Measurements from ENCODE around the gene GJB1. TPM values are rescaled to one million over a fixed set of nuclear protein-coding genes. Genes with fewer than 3 reads are reported as not detected.

Gene GJB1
- total RNA-seq, 1 donor from 2014 or later, result not detected

- H3K9me3 Mint-ChIP-seq (ENCODE audit: unreplicated experiment), result no peaks in the 10 kb centered on the region
- Histone ChIP-seq H2AFZ (ENCODE audit: low read depth, low read length) (peak overlapping the region; percentile 69), H3K27me3 (ENCODE audit: insufficient read depth, low read length) (no peaks in the 10 kb centered on the region), H3K9ac (ENCODE audit: low read length) (peak overlapping the region; percentile 85), H3K36me3 (ENCODE audit: insufficient read depth, low read length) (no peaks in the 10 kb centered on the region), H3K4me2 (ENCODE audit: low read length) (peak overlapping the region; percentile 91), H3K4me3 (ENCODE audit: insufficient read depth, low read depth, low read length) (peak overlapping the region; percentile 66), H3K27ac (ENCODE audit: low read depth, low read length) (peak overlapping the region; percentile 60), H4K20me1 (ENCODE audit: insufficient read depth, low read length) (no peaks in the 10 kb centered on the region), H3K4me1 (ENCODE audit: insufficient read depth, low read length) (peaks cover 16% of the 10 kb centered on the region), H3K79me2 (ENCODE audit: insufficient read depth, low read length) (no peaks in the 10 kb centered on the region), H3K9me3 (ENCODE audit: insufficient read depth, low read depth, low read length) (no peaks in the 10 kb centered on the region)
- FAIRE-seq, result no peak
- no peaks in the 10 kb centered on the region for H3K27me3 Mint-ChIP-seq (ENCODE audit: low read depth, unreplicated experiment)
- peaks cover 18% of the 10 kb centered on the region for H3K4me1 Mint-ChIP-seq (ENCODE audit: low read depth, unreplicated experiment)
- TF ChIP-seq, protein P1, sequence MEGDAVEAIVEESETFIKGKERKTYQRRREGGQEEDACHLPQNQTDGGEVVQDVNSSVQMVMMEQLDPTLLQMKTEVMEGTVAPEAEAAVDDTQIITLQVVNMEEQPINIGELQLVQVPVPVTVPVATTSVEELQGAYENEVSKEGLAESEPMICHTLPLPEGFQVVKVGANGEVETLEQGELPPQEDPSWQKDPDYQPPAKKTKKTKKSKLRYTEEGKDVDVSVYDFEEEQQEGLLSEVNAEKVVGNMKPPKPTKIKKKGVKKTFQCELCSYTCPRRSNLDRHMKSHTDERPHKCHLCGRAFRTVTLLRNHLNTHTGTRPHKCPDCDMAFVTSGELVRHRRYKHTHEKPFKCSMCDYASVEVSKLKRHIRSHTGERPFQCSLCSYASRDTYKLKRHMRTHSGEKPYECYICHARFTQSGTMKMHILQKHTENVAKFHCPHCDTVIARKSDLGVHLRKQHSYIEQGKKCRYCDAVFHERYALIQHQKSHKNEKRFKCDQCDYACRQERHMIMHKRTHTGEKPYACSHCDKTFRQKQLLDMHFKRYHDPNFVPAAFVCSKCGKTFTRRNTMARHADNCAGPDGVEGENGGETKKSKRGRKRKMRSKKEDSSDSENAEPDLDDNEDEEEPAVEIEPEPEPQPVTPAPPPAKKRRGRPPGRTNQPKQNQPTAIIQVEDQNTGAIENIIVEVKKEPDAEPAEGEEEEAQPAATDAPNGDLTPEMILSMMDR (IDR thresholded peaks at IDR 0.05; ENCODE audit: insufficient read depth, low read depth, low read length), result no peak
- no peak for TF ChIP-seq EZH2 (IDR thresholded peaks at IDR 0.05; ENCODE audit: insufficient read depth, low read length)
- peak overlapping the region; percentile 94 for H3K27ac Mint-ChIP-seq (ENCODE audit: unreplicated experiment)
- no peak for DNase-seq (ENCODE audit: low read depth)
- H3K4me3 Mint-ChIP-seq (ENCODE audit: unreplicated experiment), result peak overlapping the region; percentile 88
- no peaks in the 10 kb centered on the region for H3K36me3 Mint-ChIP-seq (ENCODE audit: low read depth, unreplicated experiment)
Measured at GRCh38 chrX:71181558-71181909, 41.5 kb upstream of the GJB1 start.

DNA sequence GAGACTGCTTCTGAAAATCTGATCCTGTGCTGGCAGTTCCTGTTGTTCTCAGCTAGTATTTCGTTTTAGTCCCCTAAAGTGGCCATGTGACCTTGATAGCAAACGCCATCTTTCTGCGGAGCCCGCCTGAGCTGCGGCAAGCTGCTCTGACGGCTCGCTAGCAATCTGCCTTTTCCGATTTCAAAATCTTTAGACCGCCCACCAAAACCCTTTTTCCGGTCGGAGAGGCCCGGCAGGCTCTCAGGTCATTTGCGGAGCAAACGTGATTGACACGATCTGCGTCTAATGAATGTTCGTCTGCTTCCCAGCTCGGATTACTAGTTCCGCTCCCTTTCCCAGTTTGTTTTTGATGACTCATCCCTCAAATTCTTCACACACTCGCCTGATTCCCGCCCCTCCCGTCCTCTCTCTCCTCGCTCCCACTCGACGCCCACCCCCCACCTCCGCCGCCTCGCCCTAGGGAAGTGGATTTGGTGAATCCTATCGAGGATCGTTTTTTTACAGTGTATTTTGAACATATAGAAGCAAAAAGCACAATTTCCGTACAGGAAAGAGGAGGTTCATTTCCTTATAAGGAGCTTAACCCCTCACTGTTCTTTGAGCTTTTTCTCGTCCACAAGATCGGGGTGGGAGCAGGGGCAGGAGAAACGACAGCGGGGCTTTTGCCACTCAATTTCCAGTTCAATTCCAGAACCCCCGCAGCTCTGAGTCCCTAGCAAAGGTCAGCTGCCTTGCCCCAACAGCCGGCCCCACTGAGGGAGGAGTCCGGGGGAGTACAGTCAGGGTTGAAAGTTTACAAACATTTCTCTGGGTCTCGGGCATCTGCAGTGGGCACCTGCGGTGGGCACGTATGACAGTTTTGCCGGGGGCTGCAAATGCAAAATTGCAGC lies 40.9 kb upstream of the GJB1 start:
- Histone ChIP-seq H3K79me2 (ENCODE audit: insufficient read depth, low read length) (no peaks in the 10 kb centered on the region), H3K36me3 (ENCODE audit: insufficient read depth, low read length) (no peaks in the 10 kb centered on the region), H3K9ac (ENCODE audit: low read length) (peak overlapping the region; percentile 85), H3K9me3 (ENCODE audit: insufficient read depth, low read depth, low read length) (no peaks in the 10 kb centered on the region), H4K20me1 (ENCODE audit: insufficient read depth, low read length) (no peaks in the 10 kb centered on the region), H3K27ac (ENCODE audit: low read depth, low read length) (peak overlapping the region; percentile 70), H2AFZ (ENCODE audit: low read depth, low read length) (peak overlapping the region; percentile 73), H3K4me1 (ENCODE audit: insufficient read depth, low read length) (peaks cover 16% of the 10 kb centered on the region), H3K4me3 (ENCODE audit: insufficient read depth, low read depth, low read length) (peak overlapping the region; percentile 66), H3K4me2 (ENCODE audit: low read length) (peak overlapping the region; percentile 91), H3K27me3 (ENCODE audit: insufficient read depth, low read length) (no peaks in the 10 kb centered on the region)
- FAIRE-seq (peak; percentile 99), DNase-seq (ENCODE audit: low read depth) (peak; percentile 96)
- Mint-ChIP-seq H3K36me3 (ENCODE audit: low read depth, unreplicated experiment) (no peaks in the 10 kb centered on the region), H3K9me3 (ENCODE audit: unreplicated experiment) (no peaks in the 10 kb centered on the region), H3K4me3 (ENCODE audit: unreplicated experiment) (peak overlapping the region; percentile 88), H3K27ac (ENCODE audit: unreplicated experiment) (peak overlapping the region; percentile 94), H3K4me1 (ENCODE audit: low read depth, unreplicated experiment) (peaks cover 15% of the 10 kb centered on the region), H3K27me3 (ENCODE audit: low read depth, unreplicated experiment) (no peaks in the 10 kb centered on the region)
- TF ChIP-seq, protein P1 (IDR thresholded peaks at IDR 0.05; ENCODE audit: insufficient read depth, low read depth, low read length), result no peak

- Histone ChIP-seq H3K9me3 (ENCODE audit: insufficient read depth, low read depth, low read length) (no peaks in the 10 kb centered on the region), H3K79me2 (ENCODE audit: insufficient read depth, low read length) (no peaks in the 10 kb centered on the region), H3K36me3 (ENCODE audit: insufficient read depth, low read length) (no peaks in the 10 kb centered on the region), H4K20me1 (ENCODE audit: insufficient read depth, low read length) (no peaks in the 10 kb centered on the region), H3K4me2 (ENCODE audit: low read length) (peak overlapping the region; percentile 91), H3K4me1 (ENCODE audit: insufficient read depth, low read length) (peaks cover 16% of the 10 kb centered on the region), H3K9ac (ENCODE audit: low read length) (peak overlapping the region; percentile 78), H3K4me3 (ENCODE audit: insufficient read depth, low read depth, low read length) (peak overlapping the region; percentile 28), H3K27ac (ENCODE audit: low read depth, low read length) (no peak overlapping the region), H3K27me3 (ENCODE audit: insufficient read depth, low read length) (no peaks in the 10 kb centered on the region), H2AFZ (ENCODE audit: low read depth, low read length) (peak overlapping the region; percentile 73)
- no peak overlapping the region for H3K4me3 Mint-ChIP-seq (ENCODE audit: unreplicated experiment)
- FAIRE-seq (no peak), DNase-seq (ENCODE audit: low read depth) (no peak)
- no peaks in the 10 kb centered on the region for H3K36me3 Mint-ChIP-seq (ENCODE audit: low read depth, unreplicated experiment)
- H3K9me3 Mint-ChIP-seq (ENCODE audit: unreplicated experiment), result no peaks in the 10 kb centered on the region
- TF ChIP-seq, protein P1 (IDR thresholded peaks at IDR 0.05; ENCODE audit: insufficient read depth, low read depth, low read length), result no peak
- TF ChIP-seq EZH2 (IDR thresholded peaks at IDR 0.05; ENCODE audit: insufficient read depth, low read length), result no peak
- no peaks in the 10 kb centered on the region for H3K27me3 Mint-ChIP-seq (ENCODE audit: low read depth, unreplicated experiment)
- peak overlapping the region; percentile 94 for H3K27ac Mint-ChIP-seq (ENCODE audit: unreplicated experiment)
- H3K4me1 Mint-ChIP-seq (ENCODE audit: low read depth, unreplicated experiment), result peaks cover 9% of the 10 kb centered on the region
Measured at GRCh38 chrX:71182871-71183270, 40.2 kb upstream of the GJB1 start.

Measured in astrocyte (in vitro differentiated cells and primary cell).